HG03025 (cell line): ENCODE measurements around the gene ALDH3B2.
"Not testable (repeated sequence)": the region's sequence is repeated elsewhere in the genome, so short reads cannot be mapped to it uniquely, and the experiment has no call there.

Source experiments
- ATAC-seq: cut with Tn5 transposase; IDR thresholded peaks from one replicate; pipeline ENCODE4 v1.9.1; 2021; ENCODE audit warnings: mild to moderate bottlenecking, moderate library complexity; ENCODE audit not compliant: unreplicated experiment, low FRiP score

ALDH3B2 gene

DNA sequence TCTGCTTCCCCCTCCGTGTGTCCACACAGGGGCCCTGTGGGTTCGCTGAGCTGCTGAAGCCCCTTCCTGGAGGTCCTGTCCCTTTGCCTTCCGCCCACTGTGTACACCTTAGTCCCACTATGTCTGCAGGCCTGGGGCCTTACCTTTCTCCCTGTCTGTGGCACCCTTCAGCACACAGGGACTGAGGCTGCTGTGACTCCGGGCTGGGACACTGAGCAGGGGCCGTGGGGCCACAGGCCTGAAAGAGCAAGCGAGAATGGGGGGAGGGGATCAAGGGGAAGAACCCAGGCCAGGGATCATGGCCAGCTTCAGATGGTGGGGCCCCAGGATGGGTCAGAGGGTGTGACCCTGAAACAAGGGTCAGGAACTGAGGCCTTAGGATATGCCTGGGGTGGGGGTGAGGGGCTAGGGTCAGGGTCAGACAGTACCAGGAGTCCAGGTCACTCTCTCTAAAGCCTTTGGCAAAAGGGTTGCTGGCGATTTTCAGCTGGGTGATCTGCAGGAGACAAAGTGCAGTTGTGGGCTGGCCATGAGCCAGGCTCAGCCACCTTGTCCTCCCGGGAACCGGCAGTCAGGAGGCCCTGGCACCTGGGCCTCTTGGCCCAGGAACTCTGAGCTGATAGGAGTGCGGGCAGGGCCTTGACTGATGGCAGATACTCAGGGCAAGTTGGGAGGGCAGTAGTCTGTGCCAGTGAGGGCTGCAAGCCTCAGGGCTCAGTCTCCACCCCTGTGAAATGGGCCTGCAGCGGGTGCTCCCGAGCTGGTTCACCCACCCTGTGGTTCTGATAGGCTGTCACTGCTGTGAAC, 42.0 kb downstream of the ALDH3B2 start:
- no peak for ATAC-seq

GRCh38 chr11:67631853-67632174, 42.6 kb downstream of the ALDH3B2 start:
- ATAC-seq = no peak

- ATAC-seq = no peak
Observed at GRCh38 chr11:67631411-67631810, 43.0 kb downstream of the ALDH3B2 start.

- ATAC-seq = no peak
Observed at GRCh38 chr11:67630943-67631331, 43.5 kb downstream of the ALDH3B2 start.

DNA sequence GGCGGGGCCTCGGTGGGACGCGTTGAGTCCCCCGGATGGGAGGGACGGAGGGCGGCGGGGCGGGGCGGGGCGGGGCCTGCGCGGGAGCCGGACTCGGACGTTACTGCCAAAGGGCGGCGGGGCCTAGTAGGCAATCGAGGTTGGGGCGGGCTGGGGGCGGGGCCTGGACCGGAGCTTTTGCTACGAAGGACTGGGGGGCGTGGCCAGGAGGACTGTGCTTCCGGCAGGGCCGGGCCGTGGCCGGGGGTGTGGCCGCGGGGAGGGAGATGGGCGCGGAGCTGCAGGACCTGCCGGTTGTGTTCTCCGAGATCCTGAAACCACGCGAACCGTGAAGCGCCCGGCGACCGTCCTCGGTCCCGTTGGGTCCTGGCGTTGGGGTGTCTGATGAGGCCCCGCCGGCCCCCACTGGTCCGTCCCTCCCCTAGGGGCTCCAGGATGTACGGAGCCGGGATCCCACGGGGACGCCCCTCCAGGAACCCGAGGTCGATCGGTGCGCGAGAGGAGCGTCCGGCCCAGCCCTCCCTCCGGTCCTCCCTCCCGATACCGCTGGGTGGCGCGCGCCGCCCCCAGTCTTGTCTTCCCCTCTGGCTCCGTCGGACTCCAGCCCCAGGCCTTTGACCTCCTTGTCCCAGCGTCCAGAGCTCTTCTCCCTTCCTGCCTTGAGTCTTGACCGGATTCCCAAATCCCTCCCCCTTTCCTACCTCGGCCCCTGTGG, 44.0 kb downstream of the ALDH3B2 start:
- peak; percentile 67 for ATAC-seq

GRCh38 chr11:67629386-67630227, 44.8 kb downstream of the ALDH3B2 start, which contains the start of gene NUDT8:
Gene NUDT8 (minus strand): TSS chr11:67629937. CDS start chr11:67629911, 26 bp downstream.
- ATAC-seq = peak; percentile 38

GRCh38 chr11:67628710-67629385, 45.6 kb downstream of the ALDH3B2 start:
- ATAC-seq = no peak

DNA sequence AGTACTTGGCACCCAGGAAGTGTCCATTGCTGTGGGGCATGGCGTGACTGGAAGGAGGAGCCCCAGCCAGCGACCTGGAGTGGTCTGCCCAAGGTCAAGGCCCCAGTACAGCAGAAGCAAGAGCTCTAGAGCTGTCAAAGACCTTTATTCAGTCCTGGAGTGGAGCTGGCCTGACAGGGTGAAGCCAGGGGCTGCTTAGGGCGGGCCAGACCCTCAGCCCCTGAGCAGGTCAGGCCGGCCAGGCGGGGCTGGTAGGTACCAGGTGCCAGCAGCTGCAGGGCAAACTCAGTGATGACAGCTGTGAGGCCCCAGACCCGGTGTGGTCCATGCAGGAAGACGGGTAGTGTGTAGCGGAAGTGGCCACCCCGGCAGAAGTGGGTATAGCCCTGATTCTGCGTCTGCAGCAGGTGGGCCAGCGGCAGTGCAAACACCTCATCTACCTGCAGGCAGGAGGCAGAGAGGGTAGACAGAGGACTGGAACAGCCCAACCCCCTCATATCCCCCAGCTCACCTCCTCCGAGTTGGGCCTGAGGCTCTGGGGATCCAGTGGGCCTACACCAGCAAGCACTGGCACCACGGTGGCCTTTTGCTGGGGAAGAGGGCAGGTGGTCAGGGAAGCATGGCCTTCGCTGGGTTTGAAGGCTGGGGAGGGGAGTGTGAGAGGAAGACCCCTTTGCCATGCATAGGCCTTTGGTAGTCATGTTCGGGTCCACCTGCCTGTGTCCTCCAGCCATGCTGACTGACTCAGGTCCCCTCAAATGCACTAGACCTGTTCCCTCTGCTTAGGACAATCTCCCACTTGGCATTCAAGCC, 46.4 kb downstream of the ALDH3B2 start:
- ATAC-seq = no peak

DNA sequence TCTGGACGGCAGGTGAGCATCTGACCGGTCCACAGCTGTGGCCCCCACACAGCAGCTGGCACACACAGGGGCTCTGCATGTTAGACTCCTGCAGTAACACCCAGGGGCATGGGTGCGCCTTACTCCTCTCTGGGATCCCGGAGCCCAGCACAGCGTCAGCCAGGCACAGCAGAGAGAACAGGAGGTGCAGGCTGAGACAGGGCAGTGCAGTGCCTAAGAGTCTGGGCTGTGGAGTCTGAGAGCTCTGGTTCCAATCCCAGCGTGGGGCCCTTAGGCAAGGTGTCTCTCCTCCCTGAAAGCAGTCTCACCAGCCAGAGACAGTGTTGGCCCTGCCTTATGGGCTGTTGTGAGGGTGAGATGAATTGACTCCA, 47.0 kb downstream of the ALDH3B2 start:
- ATAC-seq = no peak

- no peak for ATAC-seq
Observed at GRCh38 chr11:67626970-67627369, 47.5 kb downstream of the ALDH3B2 start.

DNA sequence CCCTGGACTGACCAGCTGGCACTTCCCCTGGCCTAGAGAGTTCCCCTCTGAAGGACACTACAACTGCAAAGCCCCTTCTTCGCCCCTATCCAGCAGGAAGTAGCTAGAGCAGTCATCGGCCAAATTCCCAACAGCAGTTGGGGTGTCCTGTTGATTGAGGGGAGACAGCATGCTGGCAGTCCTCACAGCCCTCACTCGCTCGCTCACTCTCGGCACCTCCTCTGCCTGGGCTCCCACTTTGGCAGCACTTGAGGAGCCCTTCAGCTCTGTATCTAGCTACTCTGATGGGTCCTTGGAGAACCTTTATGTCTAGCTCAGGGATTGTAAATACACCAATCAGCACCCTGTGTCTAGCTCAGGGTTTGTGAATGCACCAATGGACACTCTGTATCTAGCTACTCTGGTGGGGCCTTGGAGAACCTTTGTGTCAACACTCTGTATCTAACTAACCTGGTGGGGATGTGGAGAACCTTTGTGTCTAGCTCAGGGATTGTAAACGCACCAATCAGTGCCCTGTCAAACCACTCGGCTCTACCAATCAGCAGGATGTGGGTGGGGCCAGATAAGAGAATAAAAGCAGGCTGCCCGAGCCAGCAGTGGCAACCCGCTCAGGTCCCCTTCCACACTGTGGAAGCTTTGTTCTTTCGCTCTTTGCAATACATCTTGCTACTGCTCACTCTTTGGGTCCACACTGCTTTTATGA, 48.1 kb downstream of the ALDH3B2 start:
- not testable (repeated sequence) for ATAC-seq

- not testable (repeated sequence) for ATAC-seq
Observed at GRCh38 chr11:67623795-67624194, 50.6 kb downstream of the ALDH3B2 start.

GRCh38 chr11:67622905-67623304, 51.5 kb downstream of the ALDH3B2 start:
- not testable (repeated sequence) for ATAC-seq

GRCh38 chr11:67621928-67622327, 52.5 kb downstream of the ALDH3B2 start:
- ATAC-seq = not testable (repeated sequence)

DNA sequence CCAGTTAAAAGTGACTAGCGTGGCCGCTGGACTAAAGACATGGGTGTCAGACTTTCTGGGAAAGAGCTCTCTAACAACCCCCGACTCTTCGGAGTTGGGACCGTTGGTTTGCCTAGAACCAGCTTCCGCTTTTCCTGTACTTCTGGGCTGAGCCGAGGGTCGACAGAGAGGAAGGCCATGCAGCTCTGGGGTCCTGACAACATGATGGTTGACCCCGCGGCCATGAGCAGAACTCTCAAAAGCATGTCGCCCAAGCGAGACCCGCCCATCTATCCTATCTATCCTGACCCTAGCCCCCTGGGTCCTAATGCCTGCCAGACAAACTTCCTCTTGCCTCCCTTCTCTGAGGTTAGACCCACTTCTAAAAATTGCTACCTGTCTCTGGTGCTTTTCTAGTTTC, 53.8 kb downstream of the ALDH3B2 start:
- ATAC-seq = not testable (repeated sequence)

DNA sequence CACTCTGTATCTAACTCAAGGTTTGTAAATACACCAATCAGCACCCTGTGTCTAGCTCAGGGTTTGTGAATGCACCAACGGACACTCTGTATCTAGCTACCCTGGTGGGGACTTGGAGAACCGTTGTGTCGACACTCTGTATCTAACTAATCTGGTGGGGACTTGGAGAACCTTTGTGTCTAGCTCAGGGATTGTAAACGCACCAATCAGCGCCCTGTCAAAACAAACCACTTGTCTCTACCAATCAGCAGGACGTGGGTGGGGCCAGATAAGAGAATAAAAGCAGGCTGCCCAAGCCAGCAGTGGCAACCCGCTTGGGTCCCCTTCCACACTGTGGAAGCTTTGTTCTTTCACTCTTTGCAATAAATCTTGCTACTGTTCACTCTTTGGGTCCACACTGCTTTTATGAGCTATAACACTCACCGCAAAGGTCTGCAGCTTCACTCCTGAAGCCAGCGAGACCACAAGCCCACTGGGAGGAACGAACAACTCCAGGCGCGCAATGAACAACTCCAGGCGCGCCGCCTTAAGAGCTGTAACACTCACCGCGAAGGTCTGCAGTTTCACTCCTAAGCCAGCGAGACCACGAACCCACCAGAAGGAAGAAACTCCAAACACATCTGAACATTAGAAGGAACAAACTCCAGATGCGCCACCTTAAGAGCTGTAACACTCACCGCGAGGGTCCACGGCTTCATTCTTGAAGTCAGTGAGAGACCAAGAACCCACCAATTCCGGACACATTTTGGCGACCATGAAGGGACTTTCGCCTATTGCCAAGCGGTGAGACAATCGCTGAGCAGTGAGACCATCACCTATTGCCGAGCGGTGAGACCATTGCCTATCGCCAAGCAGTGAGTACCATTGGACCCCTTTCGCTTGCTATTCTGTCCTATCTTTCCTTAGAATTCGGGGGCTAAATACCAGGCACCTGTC, 54.5 kb downstream of the ALDH3B2 start:
- ATAC-seq = not testable (repeated sequence)

- not testable (repeated sequence) for ATAC-seq
Observed at GRCh38 chr11:67618901-67619659, 55.3 kb downstream of the ALDH3B2 start.
